GM21515 (cell line): ENCODE measurements around the gene CNTNAP2.

Experiments used
- ATAC-seq: cut with Tn5 transposase; IDR thresholded peaks from one replicate; pipeline ENCODE4 v1.9.1; 2021; ENCODE audit not compliant: unreplicated experiment

Gene CNTNAP2

GRCh38 chr7:148108381-148108780 lies 1991.8 kb downstream of the CNTNAP2 start:
- ATAC-seq = no peak

GRCh38 chr7:148110097-148110868 lies 1993.7 kb downstream of the CNTNAP2 start:
- ATAC-seq = no peak

GRCh38 chr7:148114804-148115203 lies 1998.2 kb downstream of the CNTNAP2 start:
- ATAC-seq = no peak

GRCh38 chr7:148115308-148115707 lies 1998.7 kb downstream of the CNTNAP2 start:
- ATAC-seq = no peak

- ATAC-seq = no peak
Observed at GRCh38 chr7:148116195-148116594, 1999.6 kb downstream of the CNTNAP2 start.

GRCh38 chr7:148116829-148117403 lies 2000.3 kb downstream of the CNTNAP2 start:
- no peak for ATAC-seq

- ATAC-seq = no peak
Observed at GRCh38 chr7:148118371-148118770, 2001.8 kb downstream of the CNTNAP2 start.

GRCh38 chr7:148121401-148121800 lies 2004.8 kb downstream of the CNTNAP2 start:
- no peak for ATAC-seq

- no peak for ATAC-seq
Observed at GRCh38 chr7:148121847-148122246, 2005.2 kb downstream of the CNTNAP2 start.

- ATAC-seq = no peak
Observed at GRCh38 chr7:148124477-148124876, 2007.9 kb downstream of the CNTNAP2 start.

- no peak for ATAC-seq
Observed at GRCh38 chr7:148127374-148127773, 2010.8 kb downstream of the CNTNAP2 start.

GRCh38 chr7:148129023-148129422 lies 2012.4 kb downstream of the CNTNAP2 start:
- ATAC-seq = no peak

GRCh38 chr7:148135116-148135515 lies 2018.5 kb downstream of the CNTNAP2 start:
- no peak for ATAC-seq

- ATAC-seq = no peak
Observed at GRCh38 chr7:148135997-148136396, 2019.4 kb downstream of the CNTNAP2 start.

GRCh38 chr7:148142660-148143248 lies 2026.2 kb downstream of the CNTNAP2 start:
- no peak for ATAC-seq

GRCh38 chr7:148144827-148145226 lies 2028.2 kb downstream of the CNTNAP2 start:
- no peak for ATAC-seq

- no peak for ATAC-seq
Observed at GRCh38 chr7:148146346-148146745, 2029.7 kb downstream of the CNTNAP2 start.

GRCh38 chr7:148147438-148147837 lies 2030.8 kb downstream of the CNTNAP2 start:
- no peak for ATAC-seq

GRCh38 chr7:148148456-148148855 lies 2031.9 kb downstream of the CNTNAP2 start:
- ATAC-seq = no peak

GRCh38 chr7:148149730-148150129 lies 2033.1 kb downstream of the CNTNAP2 start:
- ATAC-seq = no peak

- no peak for ATAC-seq
Observed at GRCh38 chr7:148151778-148152177, 2035.2 kb downstream of the CNTNAP2 start.

- no peak for ATAC-seq
Observed at GRCh38 chr7:148153616-148154284, 2037.1 kb downstream of the CNTNAP2 start.
